Mesenchymal stem cell (in vitro differentiated cells and primary cell): ENCODE data around the gene ARHGAP35.
A peak's percentile ranks its signal among the peaks of the same experiment; 100 is the strongest.

ENCODE experiments used
- DNase-seq: peaks from one replicate; pipeline ENCODE4 v3.0.0-alpha.2; 2013
- H2AFZ ChIP-seq: one replicate; pipeline ENCODE4 v1.6.1; 2013; ENCODE audit warnings: low read depth, mild to moderate bottlenecking, control low read depth, inconsistent platforms, low read length, moderate library complexity
- H2AK5ac ChIP-seq: 2 replicates; pipeline ENCODE4 v1.6.1; 2013; ENCODE audit warnings: low read length, moderate library complexity, mild to moderate bottlenecking, inconsistent platforms; ENCODE audit not compliant: severe bottlenecking
- H2BK120ac ChIP-seq: one replicate; pipeline ENCODE4 v1.6.1; 2013; ENCODE audit warnings: low read depth, mild to moderate bottlenecking, inconsistent platforms, low read length, moderate library complexity
- H2BK12ac ChIP-seq, 2 experiments: one replicate each; pipeline ENCODE4 v1.6.1; 2013; ENCODE audit warnings: inconsistent platforms in 2 of 2, low read length in 2 of 2, mild to moderate bottlenecking in 2 of 2, moderate library complexity in 2 of 2, control low read depth in 1 of 2
- H2BK15ac ChIP-seq: one replicate; pipeline ENCODE4 v1.6.1; 2013; ENCODE audit warnings: mild to moderate bottlenecking, low read depth, inconsistent platforms; ENCODE audit not compliant: poor library complexity, severe bottlenecking
- H2BK5ac ChIP-seq: 2 replicates; pipeline ENCODE4 v1.6.1; 2013; ENCODE audit warnings: low read depth, mild to moderate bottlenecking, low read length, control low read depth, inconsistent platforms; ENCODE audit not compliant: poor library complexity, severe bottlenecking
- H3K14ac ChIP-seq, 2 experiments: one replicate each; pipeline ENCODE4 v1.6.1; 2013; ENCODE audit warnings: inconsistent platforms in 2 of 2, low read length in 2 of 2, control low read depth in 1 of 2, mild to moderate bottlenecking in 1 of 2, moderate library complexity in 1 of 2
- H3K18ac ChIP-seq, 2 experiments: one replicate each; pipeline ENCODE4 v1.6.1; 2013; ENCODE audit warnings: inconsistent platforms in 2 of 2, low read length in 2 of 2, control low read depth in 1 of 2, low read depth in 1 of 2, mild to moderate bottlenecking in 1 of 2
- H3K23ac ChIP-seq, 2 experiments: one replicate each; pipeline ENCODE4 v1.6.1; 2013; ENCODE audit warnings: inconsistent platforms in 2 of 2, low read length in 2 of 2, mild to moderate bottlenecking in 2 of 2, moderate library complexity in 2 of 2, control low read depth in 1 of 2
- H3K27ac ChIP-seq: 2 replicates; pipeline ENCODE4 v1.5.1; 2013; ENCODE audit warnings: mild to moderate bottlenecking, moderate library complexity, low read length, control low read depth, inconsistent platforms; ENCODE audit not compliant: poor library complexity, severe bottlenecking
- H3K27me3 ChIP-seq, 2 experiments: 2 replicates each; pipeline versions ENCODE4 v1.6.1 to v1.7.0; 2013; ENCODE audit warnings: low read length in 2 of 2, mild to moderate bottlenecking in 2 of 2, moderate library complexity in 2 of 2, control low read depth in 1 of 2, inconsistent platforms in 1 of 2; ENCODE audit not compliant: control insufficient read depth in 1 of 2, insufficient read depth in 1 of 2
- H3K36me3 ChIP-seq, 2 experiments: 2 replicates each; pipeline versions ENCODE4 v1.6.1 to v1.7.0; 2013; ENCODE audit warnings: low read length in 2 of 2, control low read depth in 1 of 2, inconsistent platforms in 1 of 2, low read depth in 1 of 2, mild to moderate bottlenecking in 1 of 2; ENCODE audit not compliant: insufficient read depth in 2 of 2, control insufficient read depth in 1 of 2
- H3K4ac ChIP-seq, 2 experiments: one replicate each; pipeline ENCODE4 v1.6.1; 2013; ENCODE audit warnings: inconsistent platforms in 2 of 2, low read length in 2 of 2, mild to moderate bottlenecking in 2 of 2, moderate library complexity in 2 of 2, control low read depth in 1 of 2, low read depth in 1 of 2
- H3K4me1 ChIP-seq: 2 replicates; pipeline ENCODE4 v1.6.1; 2013; ENCODE audit warnings: low read depth, low read length, control low read depth; ENCODE audit not compliant: control insufficient read depth, insufficient read depth
- H3K4me2 ChIP-seq: 2 replicates; pipeline ENCODE4 v1.6.1; 2013; ENCODE audit warnings: low read length, mild to moderate bottlenecking, inconsistent platforms; ENCODE audit not compliant: poor library complexity, severe bottlenecking
- H3K4me3 ChIP-seq, 2 experiments: 2 replicates each; pipeline versions ENCODE4 v1.5.1 to v1.7.0; 2013; ENCODE audit warnings: low read length in 2 of 2, mild to moderate bottlenecking in 2 of 2, control low read depth in 1 of 2, low read depth in 1 of 2; ENCODE audit not compliant: insufficient read depth in 1 of 2
- H3K79me1 ChIP-seq: replicated peaks from 2 replicates; pipeline ENCODE4 v1.6.1; 2013; ENCODE audit warnings: mild to moderate bottlenecking, control low read depth, low read length, inconsistent platforms; ENCODE audit not compliant: poor library complexity, severe bottlenecking
- H3K9ac ChIP-seq: 2 replicates; pipeline ENCODE4 v1.7.0; 2013; ENCODE audit warnings: mild to moderate bottlenecking, low read length, moderate library complexity
- H3K9me3 ChIP-seq: 2 replicates; pipeline ENCODE4 v1.7.0; 2013; ENCODE audit warnings: mild to moderate bottlenecking, low read length; ENCODE audit not compliant: control insufficient read depth
- H4K8ac ChIP-seq: one replicate; pipeline ENCODE4 v1.6.1; 2013; ENCODE audit warnings: inconsistent platforms, mild to moderate bottlenecking, low read length, moderate library complexity
- H4K91ac ChIP-seq: one replicate; pipeline ENCODE4 v1.6.1; 2013; ENCODE audit warnings: mild to moderate bottlenecking, low read length, inconsistent platforms
- WGBS: methylation state at CpG from one replicate; pipeline ENCODE4 v1.1.7; 2013; ENCODE audit warnings: mixed read lengths; 5-methylcytosine and 5-hydroxymethylcytosine counted together

The ARHGAP35 gene

DNA sequence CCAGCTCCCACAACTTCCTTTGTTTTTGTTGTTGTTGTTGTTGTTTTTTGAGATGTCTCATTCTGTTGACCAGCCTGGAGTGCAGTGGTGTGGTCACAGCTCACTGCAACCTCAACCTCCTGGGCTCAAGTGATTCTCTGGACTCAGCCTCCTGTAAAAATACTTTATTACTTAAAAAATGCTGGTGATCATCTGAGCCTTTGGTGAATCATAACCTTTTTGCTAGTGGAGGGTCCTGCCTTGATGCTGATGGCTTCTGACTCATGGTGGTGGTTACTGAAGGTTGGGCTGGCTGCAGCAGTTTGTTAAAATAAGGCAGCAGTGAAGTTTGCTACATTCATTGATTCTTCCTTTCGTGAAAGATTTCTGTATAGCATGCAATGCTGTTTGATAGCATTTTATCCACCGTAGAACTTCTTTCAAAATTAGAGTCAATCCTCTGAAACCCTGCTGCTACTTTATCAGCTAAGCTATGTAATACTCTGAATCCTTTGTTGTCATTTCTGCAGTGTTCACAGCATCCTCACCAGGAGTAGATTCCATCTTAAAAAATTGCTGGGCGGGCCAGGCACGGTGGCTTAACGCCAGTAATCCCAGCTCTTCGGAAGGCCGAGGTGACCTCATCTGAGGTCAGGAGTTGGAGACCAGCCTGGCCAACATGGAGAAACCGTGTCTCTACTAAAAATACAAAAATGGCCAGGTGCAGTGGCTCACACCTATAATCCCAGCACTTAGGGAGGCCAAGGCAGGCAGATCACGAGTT lies 18.0 kb downstream of the ARHGAP35 start:
- no peak overlapping the region for H2BK12ac ChIP-seq
- H3K4me1 ChIP-seq, result peaks cover 18% of the 10 kb centered on the region
- no peak overlapping the region for H2BK5ac ChIP-seq
- WGBS, result 36% methylated on average over 9 of the region's 9 CpGs
- peak overlapping the region; percentile 35 for H2AK5ac ChIP-seq
- H4K91ac ChIP-seq, result peak overlapping the region; percentile 27
- peak overlapping the region; percentile 72 for H3K9ac ChIP-seq
- H3K18ac ChIP-seq, result no peak overlapping the region
- H3K27me3 ChIP-seq, result no peaks in the 10 kb centered on the region
- peak overlapping the region; percentile 80 for H3K27ac ChIP-seq
- no peak overlapping the region for H2BK120ac ChIP-seq
- H2BK15ac ChIP-seq, result no peak overlapping the region
- no peak overlapping the region for H4K8ac ChIP-seq
- no peak overlapping the region for H3K4me2 ChIP-seq
- no peak overlapping the region for H3K23ac ChIP-seq
- H3K36me3 ChIP-seq, result peaks cover 0 to 7% of the 10 kb centered on the region in 2 experiments
- H3K79me1 ChIP-seq, result peaks cover 12% of the 10 kb centered on the region
- DNase-seq, result peak; percentile 87
- peak overlapping the region in 1 of 2 experiments; percentile 30 for H3K4me3 ChIP-seq
- H3K9me3 ChIP-seq, result no peaks in the 10 kb centered on the region
- no peak overlapping the region for H3K14ac ChIP-seq
- H2AFZ ChIP-seq, result no peak overlapping the region
- H3K4ac ChIP-seq, result no peak overlapping the region

DNA sequence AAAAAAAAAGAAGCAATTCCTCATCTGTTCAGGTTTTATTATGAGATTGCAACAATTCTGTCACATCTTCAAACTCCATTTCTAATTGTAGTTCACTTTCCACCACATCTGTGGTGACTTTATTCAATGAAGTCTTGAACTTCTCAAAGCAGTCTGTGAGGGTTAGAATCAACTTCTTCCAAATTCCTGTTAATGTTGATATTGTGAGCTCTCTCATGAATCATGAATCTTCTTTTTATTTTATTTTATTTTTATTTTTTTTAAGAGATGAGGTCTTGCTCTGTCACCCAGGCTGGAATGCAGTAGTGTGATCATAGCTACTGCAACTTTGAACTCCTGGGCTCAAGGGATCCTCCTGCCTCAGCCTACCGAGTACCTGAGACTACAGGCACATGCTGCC lies 19.6 kb downstream of the ARHGAP35 start:
- Histone ChIP-seq H4K8ac (no peak overlapping the region), H4K91ac (no peak overlapping the region), H3K27ac (peak overlapping the region; percentile 64), H2BK15ac (no peak overlapping the region), H3K27me3 (no peaks in the 10 kb centered on the region), H3K18ac (no peak overlapping the region), H3K9ac (no peak overlapping the region), H3K23ac (no peak overlapping the region), H3K36me3 (peaks cover 0 to 4% of the 10 kb centered on the region in 2 experiments), H3K4me2 (no peak overlapping the region), H2AK5ac (no peak overlapping the region), H3K9me3 (no peaks in the 10 kb centered on the region), H3K4ac (no peak overlapping the region), H2BK5ac (no peak overlapping the region), H2BK120ac (no peak overlapping the region), H2AFZ (no peak overlapping the region), H2BK12ac (no peak overlapping the region), H3K14ac (no peak overlapping the region), H3K4me1 (peaks cover 19% of the 10 kb centered on the region), H3K79me1 (peaks cover 15% of the 10 kb centered on the region), H3K4me3 (no peak overlapping the region)
- WGBS, result 100% methylated on average over 1 of the region's 1 CpG
- no peak for DNase-seq

DNA sequence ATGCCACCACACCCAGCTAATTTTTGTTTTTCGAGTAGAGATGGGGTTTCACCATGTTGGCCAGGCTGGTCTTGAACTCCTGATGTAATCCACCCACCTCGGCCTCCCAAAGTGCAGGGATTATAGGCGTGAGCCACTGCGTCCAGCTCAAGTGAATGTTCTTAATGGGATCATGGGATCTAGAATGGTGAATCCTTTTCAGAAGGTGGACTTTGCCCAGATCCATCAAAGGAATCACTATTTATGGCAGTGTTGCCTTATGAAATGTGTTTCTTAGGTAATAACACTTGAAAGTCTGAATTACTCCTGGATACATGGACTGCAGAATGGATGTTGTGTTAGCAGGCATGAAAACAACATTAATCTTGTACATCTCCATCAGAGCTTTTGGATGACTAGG lies 20.3 kb downstream of the ARHGAP35 start:
- WGBS, result 99% methylated on average over 4 of the region's 4 CpGs
- H2AK5ac ChIP-seq, result no peak overlapping the region

DNA sequence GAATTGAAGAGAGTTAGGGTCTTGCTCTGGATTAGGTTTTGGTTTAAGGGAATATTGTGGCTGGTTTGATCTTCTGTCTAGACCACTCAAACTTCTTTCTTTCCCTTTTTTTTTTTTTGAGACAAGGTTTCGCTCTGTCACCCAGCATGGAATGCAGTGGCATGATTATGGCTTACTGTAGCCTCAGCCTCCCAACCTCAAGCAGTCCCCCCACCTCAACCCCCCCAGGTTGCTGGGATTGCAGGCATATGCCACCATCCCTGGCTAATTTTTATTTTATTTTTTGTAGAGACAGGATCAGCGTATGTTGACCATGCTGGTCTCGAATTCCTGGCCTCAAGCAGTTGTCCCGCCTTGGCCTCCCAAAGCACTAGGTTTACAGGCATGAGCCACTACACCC lies 21.2 kb downstream of the ARHGAP35 start:
- no peak overlapping the region for H3K4ac ChIP-seq
- no peak overlapping the region for H2BK5ac ChIP-seq
- no peaks in the 10 kb centered on the region for H3K9me3 ChIP-seq
- H3K36me3 ChIP-seq, result no peaks in the 10 kb centered on the region
- no peak for DNase-seq
- no peak overlapping the region for H2AK5ac ChIP-seq
- no peak overlapping the region for H3K23ac ChIP-seq
- no peak overlapping the region for H2BK12ac ChIP-seq
- no peak overlapping the region for H3K4me3 ChIP-seq
- no peak overlapping the region for H2BK120ac ChIP-seq
- peaks cover 22% of the 10 kb centered on the region for H3K4me1 ChIP-seq
- H3K4me2 ChIP-seq, result no peak overlapping the region
- no peak overlapping the region for H3K14ac ChIP-seq
- H2BK15ac ChIP-seq, result no peak overlapping the region
- no peaks in the 10 kb centered on the region for H3K27me3 ChIP-seq
- H3K79me1 ChIP-seq, result peaks cover 18% of the 10 kb centered on the region
- peak overlapping the region; percentile 27 for H4K91ac ChIP-seq
- H3K18ac ChIP-seq, result no peak overlapping the region
- H4K8ac ChIP-seq, result no peak overlapping the region
- no peak overlapping the region for H3K27ac ChIP-seq
- H2AFZ ChIP-seq, result no peak overlapping the region
- no peak overlapping the region for H3K9ac ChIP-seq
- WGBS, result 97% methylated on average over 4 of the region's 4 CpGs

More for the DNA sequence above, 20.3 kb downstream of the ARHGAP35 start:
- no peak overlapping the region for H2BK12ac ChIP-seq
- no peak overlapping the region for H4K91ac ChIP-seq
- peaks cover 18% of the 10 kb centered on the region for H3K79me1 ChIP-seq
- no peak overlapping the region for H3K27ac ChIP-seq
- DNase-seq, result no peak
- H3K4me3 ChIP-seq, result no peak overlapping the region
- no peak overlapping the region for H2BK15ac ChIP-seq
- no peaks in the 10 kb centered on the region for H3K36me3 ChIP-seq
- no peak overlapping the region for H3K23ac ChIP-seq
- no peak overlapping the region for H3K18ac ChIP-seq
- H3K4ac ChIP-seq, result no peak overlapping the region
- H3K9me3 ChIP-seq, result no peaks in the 10 kb centered on the region
- H3K4me2 ChIP-seq, result no peak overlapping the region
- H3K14ac ChIP-seq, result no peak overlapping the region
- no peak overlapping the region for H4K8ac ChIP-seq
- H2BK120ac ChIP-seq, result no peak overlapping the region
- H3K9ac ChIP-seq, result no peak overlapping the region
- H3K4me1 ChIP-seq, result peaks cover 22% of the 10 kb centered on the region
- H2BK5ac ChIP-seq, result no peak overlapping the region
- no peak overlapping the region for H2AFZ ChIP-seq
- no peaks in the 10 kb centered on the region for H3K27me3 ChIP-seq
